GM23248 (cell line): ENCODE measurements around the gene PXDC1. TPM values are rescaled to one million over a fixed set of nuclear protein-coding genes. Genes with fewer than 3 reads are reported as not detected.

Experiments used
- DNase-seq: peaks from one replicate; pipeline ENCODE4 v3.0.0-alpha.2; 2015
- H2AFZ ChIP-seq: fragments of 200-600 bp; sonication (generic); 2 replicates; pipeline ENCODE4 v1.6.1; 2016; ENCODE audit warnings: antibody characterized with exemption
- H3F3A ChIP-seq: fragments of 200-600 bp; sonication (generic); 2 replicates; pipeline ENCODE4 v1.6.1; 2016; ENCODE audit warnings: mild to moderate bottlenecking, antibody characterized with exemption, mixed run types; ENCODE audit not compliant: insufficient read depth
- H3K27ac ChIP-seq: fragments of 200-600 bp; sonication (generic); 2 replicates; pipeline ENCODE4 v1.5.1; 2016; ENCODE audit warnings: mild to moderate bottlenecking
- H3K27me3 ChIP-seq: fragments of 200-600 bp; sonication (generic); replicated peaks from 2 replicates; pipeline ENCODE4 v1.6.1; 2016; ENCODE audit warnings: mild to moderate bottlenecking; ENCODE audit not compliant: insufficient read depth
- H3K36me3 ChIP-seq: fragments of 200-600 bp; sonication (generic); 2 replicates; pipeline ENCODE4 v1.6.1; 2016; ENCODE audit warnings: low read depth, mild to moderate bottlenecking
- H3K4me1 ChIP-seq: fragments of 200-600 bp; sonication (generic); 2 replicates; pipeline ENCODE4 v1.6.1; 2016; ENCODE audit warnings: mild to moderate bottlenecking; ENCODE audit not compliant: insufficient read depth
- H3K4me2 ChIP-seq: fragments of 200-600 bp; sonication (generic); one replicate; pipeline ENCODE4 v1.6.1; 2016; ENCODE audit warnings: mild to moderate bottlenecking; ENCODE audit not compliant: unreplicated experiment
- H3K4me3 ChIP-seq: fragments of 200-600 bp; sonication (generic); 2 replicates; pipeline ENCODE4 v1.5.1; 2016; ENCODE audit warnings: mild to moderate bottlenecking
- H3K79me2 ChIP-seq: fragments of 200-600 bp; sonication (generic); 2 replicates; pipeline ENCODE4 v1.6.1; 2016; ENCODE audit warnings: mild to moderate bottlenecking; ENCODE audit not compliant: insufficient read depth
- H3K9ac ChIP-seq: fragments of 200-600 bp; sonication (generic); 2 replicates; pipeline ENCODE4 v1.6.1; 2016; ENCODE audit warnings: mild to moderate bottlenecking
- H3K9me2 ChIP-seq: fragments of 200-600 bp; sonication (generic); 2 replicates; pipeline ENCODE4 v1.6.1; 2016; ENCODE audit warnings: mixed run types, mild to moderate bottlenecking, moderate library complexity; ENCODE audit not compliant: insufficient read depth
- H3K9me3 ChIP-seq: fragments of 200-600 bp; sonication (generic); one replicate; pipeline ENCODE4 v1.6.1; 2017; ENCODE audit warnings: low read depth
- H4K20me1 ChIP-seq: fragments of 200-600 bp; sonication (generic); 2 replicates; pipeline ENCODE4 v1.6.0; 2016; ENCODE audit not compliant: insufficient read depth
- EZH2 ChIP-seq: fragments of 200-600 bp; sonication (generic); IDR thresholded peaks from 2 replicates; pipeline ENCODE4 v1.6.1; 2018; ENCODE audit warnings: antibody characterized with exemption, mild to moderate bottlenecking; ENCODE audit not compliant: insufficient read depth, poor library complexity, severe bottlenecking
- EZH2phosphoT487 ChIP-seq: fragments of 200-600 bp; sonication (generic); IDR thresholded peaks from 2 replicates; pipeline ENCODE4 v1.6.1; 2018; ENCODE audit warnings: antibody characterized with exemption, moderate library complexity, mild to moderate bottlenecking, low read depth; ENCODE audit not compliant: insufficient read depth
- WGBS, 2 experiments: methylation state at CpG; one replicate each; pipeline ENCODE4 v1.1.6; 2015 to 2017; ENCODE audit warnings: low lambda C conversion rate in 2 of 2, low coverage in 1 of 2; ENCODE audit errors: missing lambda C conversion rate in 2 of 2; 5-methylcytosine and 5-hydroxymethylcytosine counted together
- in situ Hi-C: fragments of 300-500 bp; cut with MboI; formaldehyde crosslinking; loops from 2 replicates; pipeline ENCODE4 v1.15.0; 2020
- polyA plus RNA-seq: library from polyadenylated mRNA; unstranded; fragments of >200 nt; fragmentation: Nextera tagmentation; extraction: Ambion mirVana; gene quantifications from 2 replicates; pipeline ENCODE4 v1.2.1, GENCODE V29; 2016
- total RNA-seq: library from RNA; depleted of rRNA; stranded (reverse); fragments of >200 nt; shearing (Covaris generic); gene quantifications from 2 replicates; pipeline ENCODE4 v1.2.3, GENCODE V29; 2014

PXDC1 gene
- total and polyA plus RNA-seq, 2 experiments from 2014 or later: 135 to 192 TPM

DNA sequence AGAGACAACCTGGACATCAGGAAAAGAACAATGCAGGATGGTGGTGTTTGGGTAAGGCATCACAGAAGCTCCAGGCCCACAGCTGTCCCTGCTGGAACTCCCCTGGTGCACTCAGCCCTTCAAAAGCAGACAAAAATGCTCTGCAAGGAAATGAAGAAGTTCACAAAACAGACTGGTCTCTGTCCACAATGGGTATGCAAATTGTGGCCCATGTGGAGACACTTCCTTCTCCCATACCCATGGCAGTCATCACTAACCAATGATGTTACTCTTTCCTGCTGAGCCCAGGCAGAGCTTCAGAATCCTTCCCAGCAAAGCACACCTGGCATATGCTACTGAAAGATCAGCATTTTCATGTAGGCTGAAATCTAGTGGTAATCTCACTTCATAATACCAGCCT is 42.6 kb upstream of the PXDC1 start:
- no peaks in the 10 kb centered on the region for H3K36me3 ChIP-seq
- peaks cover 29% of the 10 kb centered on the region for H3K4me1 ChIP-seq
- H3K79me2 ChIP-seq: no peaks in the 10 kb centered on the region
- H3K4me2 ChIP-seq: no peak overlapping the region
- no peaks in the 10 kb centered on the region for H3K27me3 ChIP-seq
- H3K27ac ChIP-seq: no peak overlapping the region
- no peak overlapping the region for H3K9ac ChIP-seq
- no peaks in the 10 kb centered on the region for H4K20me1 ChIP-seq
- H3K4me3 ChIP-seq: no peak overlapping the region
- no peak for DNase-seq
- H2AFZ ChIP-seq: no peak overlapping the region
- in situ Hi-C loops: no loop called here
- H3K9me3 ChIP-seq: no peaks in the 10 kb centered on the region
- peaks cover 29% of the 10 kb centered on the region for H3F3A ChIP-seq
- TF ChIP-seq EZH2 (no peak), EZH2phosphoT487 (no peak)
- no peaks in the 10 kb centered on the region for H3K9me2 ChIP-seq

GRCh38 chr6:3793545-3793944 is 42.0 kb upstream of the PXDC1 start:
- H3K4me3 ChIP-seq: no peak overlapping the region
- no peak overlapping the region for H3K9ac ChIP-seq
- WGBS, 2 experiments: 90 to 95% methylated on average over 3 of the region's 3 CpGs
- peaks cover 24% of the 10 kb centered on the region for H3F3A ChIP-seq
- no peaks in the 10 kb centered on the region for H3K79me2 ChIP-seq
- TF ChIP-seq EZH2phosphoT487 (no peak), EZH2 (no peak)
- H3K9me2 ChIP-seq: no peaks in the 10 kb centered on the region
- no peaks in the 10 kb centered on the region for H4K20me1 ChIP-seq
- H3K4me2 ChIP-seq: no peak overlapping the region
- H3K27ac ChIP-seq: no peak overlapping the region
- H3K36me3 ChIP-seq: no peaks in the 10 kb centered on the region
- no peaks in the 10 kb centered on the region for H3K27me3 ChIP-seq
- DNase-seq: no peak
- H2AFZ ChIP-seq: no peak overlapping the region
- peaks cover 26% of the 10 kb centered on the region for H3K4me1 ChIP-seq
- in situ Hi-C loops: no loop called here
- no peaks in the 10 kb centered on the region for H3K9me3 ChIP-seq

DNA sequence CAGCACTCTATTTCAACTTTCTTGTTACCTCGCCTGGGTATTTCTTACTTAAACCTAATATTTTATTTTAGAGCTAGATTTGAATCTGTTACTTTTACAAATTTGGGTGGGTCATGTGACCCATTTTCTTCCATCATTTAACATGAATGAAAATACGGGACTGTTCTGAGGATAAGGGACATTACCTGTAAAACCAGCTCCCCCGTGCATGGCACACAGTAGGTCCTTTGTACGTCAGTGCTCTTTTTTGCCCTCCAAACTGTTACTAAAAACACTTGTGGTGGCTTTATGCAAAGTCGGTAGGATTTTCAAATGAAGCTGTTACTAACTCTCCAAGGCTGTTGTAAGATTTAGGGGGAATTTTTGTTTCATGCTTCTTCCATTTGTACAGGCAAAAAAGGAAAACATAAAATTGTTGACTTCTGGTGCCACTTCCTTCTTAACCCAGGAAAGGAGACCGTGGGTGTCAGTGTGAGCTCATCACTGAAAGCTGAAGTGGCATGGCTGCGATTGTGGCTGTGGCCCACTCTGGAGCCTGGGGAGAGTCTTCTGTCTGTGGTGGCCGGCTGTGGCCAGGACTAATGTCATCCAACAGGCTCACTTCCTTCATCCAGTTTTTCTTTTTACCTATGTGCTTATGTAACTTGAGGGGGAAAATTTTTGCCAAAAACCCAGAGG is 40.2 kb upstream of the PXDC1 start:
- H3K27me3 ChIP-seq: no peaks in the 10 kb centered on the region
- H3K9me3 ChIP-seq: no peaks in the 10 kb centered on the region
- 82 to 83% methylated on average over 8 of the region's 8 CpGs for WGBS, 2 experiments
- H3K4me1 ChIP-seq: peaks cover 7% of the 10 kb centered on the region
- H3F3A ChIP-seq: peaks cover 5% of the 10 kb centered on the region
- no peak overlapping the region for H3K9ac ChIP-seq
- H4K20me1 ChIP-seq: no peaks in the 10 kb centered on the region
- TF ChIP-seq EZH2phosphoT487 (no peak), EZH2 (no peak)
- no peaks in the 10 kb centered on the region for H3K9me2 ChIP-seq
- in situ Hi-C loops: no loop called here
- no peak for DNase-seq
- no peak overlapping the region for H2AFZ ChIP-seq
- H3K79me2 ChIP-seq: no peaks in the 10 kb centered on the region
- no peak overlapping the region for H3K27ac ChIP-seq
- H3K4me2 ChIP-seq: no peak overlapping the region
- H3K4me3 ChIP-seq: no peak overlapping the region
- no peaks in the 10 kb centered on the region for H3K36me3 ChIP-seq

- no peak overlapping the region for H2AFZ ChIP-seq
- DNase-seq: no peak
- 93 to 95% methylated on average over 12 of the region's 12 CpGs for WGBS, 2 experiments
- H3K4me2 ChIP-seq: no peak overlapping the region
- no peak overlapping the region for H3K27ac ChIP-seq
- TF ChIP-seq EZH2phosphoT487 (no peak), EZH2 (no peak)
- H3F3A ChIP-seq: no peaks in the 10 kb centered on the region
- in situ Hi-C loops: no loop called here
- no peaks in the 10 kb centered on the region for H3K36me3 ChIP-seq
- H3K4me3 ChIP-seq: no peak overlapping the region
- no peak overlapping the region for H3K9ac ChIP-seq
- no peaks in the 10 kb centered on the region for H3K9me3 ChIP-seq
- H3K4me1 ChIP-seq: peaks cover 13% of the 10 kb centered on the region; the same call in 1 of the 2 replicates
- H4K20me1 ChIP-seq: no peaks in the 10 kb centered on the region
- H3K27me3 ChIP-seq: no peaks in the 10 kb centered on the region
- H3K9me2 ChIP-seq: no peaks in the 10 kb centered on the region
- H3K79me2 ChIP-seq: no peaks in the 10 kb centered on the region
Measured at GRCh38 chr6:3789896-3790558, 38.5 kb upstream of the PXDC1 start.
